Measurements from ENCODE around the gene KCNK18. TPM values are rescaled to one million over a fixed set of nuclear protein-coding genes. Genes with fewer than 3 reads are reported as not detected.

Gene KCNK18
- total and polyA plus RNA-seq, 2 experiments from 2014 or later = not detected

Small RNAs within 50 kb of the gene (microRNA-seq; reads per million reads assigned to microRNA genes)
- gene MIR3663 = not detected

Small RNAs within 50 kb of the gene (small RNA-seq; reads per million reads assigned to genes)
- gene MIR3663 (ENCODE audit: low replicate concordance) = not detected

Other genes with a start within 250 kb of the KCNK18 start
- 6.7 and 8.8 TPM in 2 replicates for gene SHTN1, start 192.3 kb upstream of the KCNK18 start, total RNA-seq (2014; rRNA removed; shearing (Covaris generic))
- gene SHTN1, start 192.3 kb upstream of the KCNK18 start, polyA plus RNA-seq (2016; fragmentation: Nextera tagmentation; extraction: Ambion mirVana) = 6.7 and 8.0 TPM in 2 replicates
- gene VAX1, start 59.2 kb upstream of the KCNK18 start, total RNA-seq (2014; rRNA removed; shearing (Covaris generic)) = not detected in 2 replicates
- not detected in 2 replicates for gene VAX1, start 59.2 kb upstream of the KCNK18 start, polyA plus RNA-seq (2016; fragmentation: Nextera tagmentation; extraction: Ambion mirVana)
- 7.8 and 8.7 TPM in 2 replicates for gene SLC18A2, start 43.6 kb downstream of the KCNK18 start, total RNA-seq (2014; rRNA removed; shearing (Covaris generic))
- 4.3 TPM in 2 replicates for gene SLC18A2, start 43.6 kb downstream of the KCNK18 start, polyA plus RNA-seq (2016; fragmentation: Nextera tagmentation; extraction: Ambion mirVana)
- gene PDZD8, start 178.0 kb downstream of the KCNK18 start, total RNA-seq (2014; rRNA removed; shearing (Covaris generic)) = 28.6 and 30.2 TPM in 2 replicates
- 8.4 and 11.4 TPM in 2 replicates for gene PDZD8, start 178.0 kb downstream of the KCNK18 start, polyA plus RNA-seq (2016; fragmentation: Nextera tagmentation; extraction: Ambion mirVana)